Measurements from ENCODE around the gene ZNF556. TPM values are rescaled to one million over a fixed set of nuclear protein-coding genes. Genes with fewer than 3 reads are reported as not detected.

ZNF556 gene
- total and polyA plus RNA-seq, 2 experiments from 2014 or later = not detected

DNA sequence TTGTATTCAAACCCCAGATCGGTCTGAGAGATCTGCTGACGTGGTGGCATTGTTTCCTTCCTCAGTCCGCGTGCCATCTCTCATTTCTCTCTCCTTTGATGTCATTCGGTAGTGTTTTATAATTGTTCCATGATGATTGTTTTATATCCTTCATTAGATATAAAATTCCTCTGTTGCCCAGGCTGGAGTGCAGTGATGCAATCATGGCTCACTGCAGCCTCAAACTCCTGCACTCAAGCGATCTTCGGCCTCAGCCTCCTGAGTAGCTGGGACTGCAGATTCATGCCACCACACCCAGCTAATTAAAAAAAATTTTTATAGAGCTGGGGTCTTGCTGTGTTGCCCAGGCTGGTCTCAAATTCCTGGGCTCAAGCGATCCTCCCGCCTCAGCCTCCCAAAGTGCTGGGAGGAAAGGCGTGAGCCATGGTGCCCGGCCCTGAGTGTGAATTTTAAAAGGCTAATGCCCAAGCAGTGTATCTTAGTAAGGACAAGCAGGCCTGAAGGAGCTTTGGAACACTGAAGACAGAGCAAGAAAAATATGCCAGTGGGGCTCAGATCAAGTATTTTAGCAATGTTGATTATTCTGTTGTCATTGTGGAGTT is 38.9 kb downstream of the ZNF556 start:
- no peak overlapping the region for H2AFZ ChIP-seq
- in situ Hi-C loops (cut with MboI) = no loop called here
- H3K4me3 ChIP-seq = no peak overlapping the region
- peaks cover 14% of the 10 kb centered on the region for H3F3A ChIP-seq (ENCODE audit: insufficient read depth)
- H3K4me1 ChIP-seq (ENCODE audit: insufficient read depth) = peaks cover 8% of the 10 kb centered on the region
- H3K4me2 ChIP-seq (ENCODE audit: unreplicated experiment) = no peak overlapping the region
- H4K20me1 ChIP-seq (ENCODE audit: insufficient read depth) = no peaks in the 10 kb centered on the region
- H3K27ac ChIP-seq = no peak overlapping the region
- H3K79me2 ChIP-seq (ENCODE audit: insufficient read depth) = peaks cover 22% of the 10 kb centered on the region
- TF ChIP-seq EZH2phosphoT487 (IDR thresholded peaks at IDR 0.05; ENCODE audit: insufficient read depth, low read depth) (no peak), EZH2 (IDR thresholded peaks at IDR 0.05; ENCODE audit: insufficient read depth, poor library complexity, severe bottlenecking) (no peak)
- H3K9me2 ChIP-seq (ENCODE audit: insufficient read depth) = no peaks in the 10 kb centered on the region
- no peak overlapping the region for H3K9ac ChIP-seq
- H3K9me3 ChIP-seq (ENCODE audit: low read depth) = no peaks in the 10 kb centered on the region
- H3K36me3 ChIP-seq (ENCODE audit: low read depth) = no peaks in the 10 kb centered on the region
- no peak for DNase-seq
- H3K27me3 ChIP-seq (replicated peaks; ENCODE audit: insufficient read depth) = no peaks in the 10 kb centered on the region
- WGBS, 2 experiments (ENCODE audit: low coverage in 1 of 2, low lambda C conversion rate in 2 of 2, missing lambda C conversion rate in 2 of 2) = 77 to 80% methylated on average over 11 of the region's 11 CpGs

DNA sequence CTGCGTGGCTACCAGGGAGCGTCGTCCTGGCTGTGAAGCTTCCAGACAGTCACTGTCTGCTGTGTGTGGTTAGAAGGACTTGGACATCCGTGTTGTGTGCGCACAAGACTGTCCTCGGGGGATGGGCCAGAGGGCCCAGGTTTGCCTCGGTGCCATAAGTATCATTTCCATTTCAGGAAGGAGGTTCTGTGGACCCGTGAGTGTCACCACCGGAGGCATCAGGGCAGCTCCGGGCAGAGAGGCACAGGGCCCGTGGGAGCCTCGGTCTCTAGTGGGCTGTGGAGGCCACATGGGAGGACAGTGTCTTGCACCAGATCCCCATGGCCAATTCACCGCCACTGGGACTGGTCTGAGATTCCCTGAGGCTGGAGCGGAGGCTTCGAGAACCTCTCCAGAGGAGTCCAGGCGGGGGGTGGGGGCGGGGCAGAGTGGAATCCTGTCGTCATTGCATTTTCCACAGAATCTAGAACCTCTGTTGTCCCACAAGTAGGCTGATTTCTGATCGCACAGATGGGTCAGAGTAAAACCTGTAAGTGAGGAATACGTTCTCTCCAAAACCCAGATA is 39.6 kb downstream of the ZNF556 start:
- in situ Hi-C loops (cut with MboI) = no loop called here
- Histone ChIP-seq H3K9ac (no peak overlapping the region), H3K4me3 (no peak overlapping the region), H3K36me3 (ENCODE audit: low read depth) (no peaks in the 10 kb centered on the region), H3F3A (ENCODE audit: insufficient read depth) (peaks cover 14% of the 10 kb centered on the region), H3K4me1 (ENCODE audit: insufficient read depth) (peaks cover 8% of the 10 kb centered on the region), H2AFZ (no peak overlapping the region), H3K27ac (no peak overlapping the region), H3K9me2 (ENCODE audit: insufficient read depth) (no peaks in the 10 kb centered on the region), H3K27me3 (replicated peaks; ENCODE audit: insufficient read depth) (no peaks in the 10 kb centered on the region), H3K79me2 (ENCODE audit: insufficient read depth) (peaks cover 18% of the 10 kb centered on the region), H3K9me3 (ENCODE audit: low read depth) (no peaks in the 10 kb centered on the region), H3K4me2 (ENCODE audit: unreplicated experiment) (no peak overlapping the region), H4K20me1 (ENCODE audit: insufficient read depth) (no peaks in the 10 kb centered on the region)
- no peak for DNase-seq
- TF ChIP-seq EZH2phosphoT487 (IDR thresholded peaks at IDR 0.05; ENCODE audit: insufficient read depth, low read depth) = no peak
- no peak for TF ChIP-seq EZH2 (IDR thresholded peaks at IDR 0.05; ENCODE audit: insufficient read depth, poor library complexity, severe bottlenecking)
- 94 to 96% methylated on average over 20 of the region's 20 CpGs for WGBS, 2 experiments (ENCODE audit: low coverage in 1 of 2, low lambda C conversion rate in 2 of 2, missing lambda C conversion rate in 2 of 2)

GRCh38 chr19:2912306-2912705 is 45.2 kb downstream of the ZNF556 start:
- 0 out of 2 replicates have a peak, but pooled peaks cover 12% of the 10 kb centered on the region for H3K79me2 ChIP-seq (ENCODE audit: insufficient read depth)
- H3K4me2 ChIP-seq (ENCODE audit: unreplicated experiment) = no peak overlapping the region
- H3K27me3 ChIP-seq (replicated peaks; ENCODE audit: insufficient read depth) = no peaks in the 10 kb centered on the region
- in situ Hi-C loops (cut with MboI) = no loop called here
- H3K9ac ChIP-seq = no peak overlapping the region
- H3K4me1 ChIP-seq (ENCODE audit: insufficient read depth) = peaks cover 8% of the 10 kb centered on the region
- H3K27ac ChIP-seq = no peak overlapping the region
- peaks cover 9% of the 10 kb centered on the region; the same call in 1 of the 2 replicates for H3F3A ChIP-seq (ENCODE audit: insufficient read depth)
- 93 to 98% methylated on average over 5 of the region's 5 CpGs for WGBS, 2 experiments (ENCODE audit: low coverage in 1 of 2, low lambda C conversion rate in 2 of 2, missing lambda C conversion rate in 2 of 2)
- TF ChIP-seq EZH2phosphoT487 (IDR thresholded peaks at IDR 0.05; ENCODE audit: insufficient read depth, low read depth) (no peak), EZH2 (IDR thresholded peaks at IDR 0.05; ENCODE audit: insufficient read depth, poor library complexity, severe bottlenecking) (no peak)
- H3K4me3 ChIP-seq = no peak overlapping the region
- no peaks in the 10 kb centered on the region for H3K9me3 ChIP-seq (ENCODE audit: low read depth)
- H2AFZ ChIP-seq = no peak overlapping the region
- peaks cover 15% of the 10 kb centered on the region for H3K36me3 ChIP-seq (ENCODE audit: low read depth)
- H3K9me2 ChIP-seq (ENCODE audit: insufficient read depth) = no peaks in the 10 kb centered on the region
- H4K20me1 ChIP-seq (ENCODE audit: insufficient read depth) = no peaks in the 10 kb centered on the region
- no peak for DNase-seq

GRCh38 chr19:2917275-2918184 is 50.4 kb downstream of the ZNF556 start:
- Histone ChIP-seq H3K27me3 (replicated peaks; ENCODE audit: insufficient read depth) (no peaks in the 10 kb centered on the region), H3K4me1 (ENCODE audit: insufficient read depth) (no peaks in the 10 kb centered on the region), H3K4me2 (ENCODE audit: unreplicated experiment) (no peak overlapping the region), H4K20me1 (ENCODE audit: insufficient read depth) (no peaks in the 10 kb centered on the region), H3K9ac (no peak overlapping the region), H3K9me3 (ENCODE audit: low read depth) (no peaks in the 10 kb centered on the region), H3K36me3 (ENCODE audit: low read depth) (peaks cover 26% of the 10 kb centered on the region), H2AFZ (no peak overlapping the region), H3F3A (ENCODE audit: insufficient read depth) (no peaks in the 10 kb centered on the region), H3K79me2 (ENCODE audit: insufficient read depth) (0 out of 2 replicates have a peak, but pooled peaks cover 4% of the 10 kb centered on the region), H3K27ac (no peak overlapping the region), H3K9me2 (ENCODE audit: insufficient read depth) (no peaks in the 10 kb centered on the region), H3K4me3 (no peak overlapping the region)
- in situ Hi-C loops (cut with MboI) = no loop called here
- no peak for DNase-seq
- 94 to 97% methylated on average over 16 of the region's 16 CpGs for WGBS, 2 experiments (ENCODE audit: low coverage in 1 of 2, low lambda C conversion rate in 2 of 2, missing lambda C conversion rate in 2 of 2)
- TF ChIP-seq EZH2phosphoT487 (IDR thresholded peaks at IDR 0.05; ENCODE audit: insufficient read depth, low read depth) (no peak), EZH2 (IDR thresholded peaks at IDR 0.05; ENCODE audit: insufficient read depth, poor library complexity, severe bottlenecking) (no peak)

Measured in GM23248 (cell line).